ENCODE results near the gene SLC44A4. TPM values are rescaled to one million over a fixed set of nuclear protein-coding genes. Genes with fewer than 3 reads are reported as not detected.
A peak's percentile ranks its signal among the peaks of the same experiment; 100 is the strongest.

Gene SLC44A4
- total RNA-seq, 1 donor from 2014 or later, result 0.32 TPM

DNA sequence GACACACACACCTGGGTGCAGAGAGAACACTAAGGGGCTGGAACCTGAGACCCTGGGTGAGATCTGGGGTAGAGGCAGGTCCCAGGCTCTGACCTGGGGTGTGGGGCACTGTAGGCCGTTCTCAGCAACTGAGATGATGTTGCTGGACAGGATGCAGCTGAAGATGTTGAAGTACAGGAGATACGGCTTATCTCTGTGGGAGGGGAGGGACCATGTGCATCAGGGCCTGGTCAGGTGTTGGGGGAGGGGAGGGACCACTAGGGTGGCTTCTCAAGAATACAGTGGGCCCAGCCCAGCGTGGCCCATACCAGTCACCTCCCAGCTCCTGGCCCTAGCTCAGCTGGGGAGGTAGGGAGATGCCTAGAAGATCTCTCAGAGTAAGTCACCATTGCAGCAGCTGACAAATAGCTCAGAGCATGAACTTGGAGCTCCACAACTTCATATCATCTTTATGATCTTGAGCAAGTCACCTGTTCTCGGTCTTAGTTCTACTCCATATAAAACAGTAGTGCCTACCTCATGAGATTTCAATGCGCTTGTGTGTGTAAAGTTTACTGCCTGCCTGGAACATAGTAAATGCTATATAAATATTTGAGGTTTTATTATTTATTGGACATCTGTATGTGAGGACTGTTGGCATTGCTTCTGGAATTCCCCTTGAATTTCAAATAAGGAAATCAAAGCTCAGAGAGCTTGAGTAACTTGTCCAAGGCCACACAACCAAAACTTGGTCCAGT is 3.8 kb downstream of the SLC44A4 start:
- Histone ChIP-seq H4K20me1 (ENCODE audit: low read depth) (no peaks in the 10 kb centered on the region), H3K27ac (no peak overlapping the region), H3K9me3 (ENCODE audit: low read depth) (no peaks in the 10 kb centered on the region), H3K36me3 (no peaks in the 10 kb centered on the region), H3K4me2 (no peak overlapping the region), H3F3A (ENCODE audit: low read depth) (peaks cover 7% of the 10 kb centered on the region), H3K4me1 (peaks cover 10% of the 10 kb centered on the region), H3K4me3 (no peak overlapping the region), H3K27me3 (no peaks in the 10 kb centered on the region), H3K9ac (no peak overlapping the region), H3K79me2 (ENCODE audit: low read depth) (no peaks in the 10 kb centered on the region), H2AFZ (replicated peaks) (no peak overlapping the region)
- H3K4me3 Mint-ChIP-seq, result no peak overlapping the region
- no peak overlapping the region for H3K27ac Mint-ChIP-seq
- DNase-seq (ENCODE audit: low spot score), result no peak
- peaks cover 6% of the 10 kb centered on the region for H3K36me3 Mint-ChIP-seq
- no peaks in the 10 kb centered on the region for H3K9me3 Mint-ChIP-seq
- H3K27me3 Mint-ChIP-seq (ENCODE audit: insufficient read depth, low read depth), result peaks cover 2% of the 10 kb centered on the region
- TF ChIP-seq, protein P1, sequence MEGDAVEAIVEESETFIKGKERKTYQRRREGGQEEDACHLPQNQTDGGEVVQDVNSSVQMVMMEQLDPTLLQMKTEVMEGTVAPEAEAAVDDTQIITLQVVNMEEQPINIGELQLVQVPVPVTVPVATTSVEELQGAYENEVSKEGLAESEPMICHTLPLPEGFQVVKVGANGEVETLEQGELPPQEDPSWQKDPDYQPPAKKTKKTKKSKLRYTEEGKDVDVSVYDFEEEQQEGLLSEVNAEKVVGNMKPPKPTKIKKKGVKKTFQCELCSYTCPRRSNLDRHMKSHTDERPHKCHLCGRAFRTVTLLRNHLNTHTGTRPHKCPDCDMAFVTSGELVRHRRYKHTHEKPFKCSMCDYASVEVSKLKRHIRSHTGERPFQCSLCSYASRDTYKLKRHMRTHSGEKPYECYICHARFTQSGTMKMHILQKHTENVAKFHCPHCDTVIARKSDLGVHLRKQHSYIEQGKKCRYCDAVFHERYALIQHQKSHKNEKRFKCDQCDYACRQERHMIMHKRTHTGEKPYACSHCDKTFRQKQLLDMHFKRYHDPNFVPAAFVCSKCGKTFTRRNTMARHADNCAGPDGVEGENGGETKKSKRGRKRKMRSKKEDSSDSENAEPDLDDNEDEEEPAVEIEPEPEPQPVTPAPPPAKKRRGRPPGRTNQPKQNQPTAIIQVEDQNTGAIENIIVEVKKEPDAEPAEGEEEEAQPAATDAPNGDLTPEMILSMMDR (IDR thresholded peaks at IDR 0.05), result no peak
- TF ChIP-seq EZH2 (IDR thresholded peaks at IDR 0.05), result no peak
- H3K4me1 Mint-ChIP-seq, result peaks cover 8% of the 10 kb centered on the region

DNA sequence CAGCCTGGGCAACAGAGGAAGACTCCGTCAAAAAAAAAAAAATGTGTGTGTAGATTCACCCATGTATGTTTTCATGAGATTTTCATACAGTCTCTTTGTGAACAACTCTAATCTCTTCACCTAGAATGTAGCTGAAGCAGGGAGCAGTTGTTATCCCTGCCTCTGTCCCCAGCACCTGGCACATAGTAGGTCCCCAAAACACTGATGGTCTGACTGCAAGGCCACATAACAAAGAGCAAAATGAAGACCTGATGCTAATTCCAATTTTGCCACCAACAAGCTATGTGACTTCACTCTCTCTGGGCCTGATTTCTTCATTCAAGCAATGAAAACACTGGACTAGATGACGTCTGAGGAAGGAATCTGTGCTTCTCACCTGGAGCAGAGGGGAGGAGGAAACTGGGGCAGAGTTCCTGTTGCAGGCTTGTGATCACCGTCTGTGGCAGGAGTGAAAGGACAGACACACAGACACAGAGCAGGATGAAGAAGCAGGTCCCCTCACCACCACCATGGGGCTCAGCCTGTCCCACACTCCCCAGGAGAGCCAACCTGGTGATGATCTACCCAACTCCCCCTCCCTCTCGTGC is 4.6 kb downstream of the SLC44A4 start:
- H3K79me2 ChIP-seq (ENCODE audit: low read depth), result no peaks in the 10 kb centered on the region
- no peaks in the 10 kb centered on the region for H3K36me3 ChIP-seq
- no peak overlapping the region for H3K27ac ChIP-seq
- Mint-ChIP-seq H3K9me3 (no peaks in the 10 kb centered on the region), H3K27me3 (ENCODE audit: insufficient read depth, low read depth) (peaks cover 2% of the 10 kb centered on the region), H3K27ac (peak overlapping the region; percentile 74), H3K4me1 (peaks cover 11% of the 10 kb centered on the region), H3K36me3 (no peaks in the 10 kb centered on the region), H3K4me3 (no peak overlapping the region)
- TF ChIP-seq EZH2phosphoT487 (IDR thresholded peaks at IDR 0.05) (no peak), EZH2 (IDR thresholded peaks at IDR 0.05) (no peak)
- TF ChIP-seq, protein P1 (IDR thresholded peaks at IDR 0.05), result no peak
- H3F3A ChIP-seq (ENCODE audit: low read depth), result peaks cover 3% of the 10 kb centered on the region
- no peaks in the 10 kb centered on the region for H3K27me3 ChIP-seq
- no peak for DNase-seq (ENCODE audit: low spot score)
- H3K4me2 ChIP-seq, result no peak overlapping the region
- H3K9ac ChIP-seq, result no peak overlapping the region
- no peaks in the 10 kb centered on the region for H3K9me3 ChIP-seq (ENCODE audit: low read depth)
- H4K20me1 ChIP-seq (ENCODE audit: low read depth), result no peaks in the 10 kb centered on the region
- H3K4me3 ChIP-seq, result no peak overlapping the region
- peaks cover 10% of the 10 kb centered on the region for H3K4me1 ChIP-seq
- H2AFZ ChIP-seq (replicated peaks), result no peak overlapping the region

DNA sequence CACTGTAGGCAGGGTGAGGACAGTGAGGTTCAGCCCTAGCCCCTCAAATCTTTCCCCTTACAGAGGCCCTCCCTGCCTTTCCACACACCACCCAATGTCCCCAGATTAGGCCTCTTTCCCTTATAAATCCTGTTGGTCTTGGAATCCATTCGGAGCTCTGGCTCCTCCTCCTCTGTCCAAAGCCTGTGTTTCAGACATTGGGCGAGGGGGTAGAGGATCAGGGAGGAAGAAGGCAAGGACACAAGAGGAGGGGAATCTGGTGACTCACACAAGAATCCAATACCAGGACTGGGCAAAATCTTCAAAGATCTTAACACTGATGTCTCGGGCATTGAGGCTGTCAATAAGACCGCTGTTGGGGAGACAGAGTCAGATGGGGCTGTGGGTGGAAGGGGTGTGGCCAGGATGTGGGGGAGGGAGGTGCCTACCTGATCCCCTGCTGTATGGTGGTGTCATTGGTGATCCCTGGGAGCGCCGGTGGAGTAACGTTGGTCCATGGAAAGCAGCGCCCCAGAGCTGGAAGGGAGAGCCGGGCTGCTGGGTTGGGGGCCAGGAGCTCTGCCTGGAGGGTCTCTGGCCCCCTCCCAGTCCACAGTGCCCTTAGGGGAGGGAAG is 7.6 kb downstream of the SLC44A4 start:
- Histone ChIP-seq H3K4me3 (no peak overlapping the region), H3K36me3 (no peaks in the 10 kb centered on the region), H3F3A (ENCODE audit: low read depth) (peaks cover 5% of the 10 kb centered on the region), H3K4me2 (peak overlapping the region; percentile 35), H2AFZ (replicated peaks) (peak overlapping the region; percentile 96), H4K20me1 (ENCODE audit: low read depth) (no peaks in the 10 kb centered on the region), H3K4me1 (peaks cover 10% of the 10 kb centered on the region), H3K79me2 (ENCODE audit: low read depth) (no peaks in the 10 kb centered on the region), H3K27me3 (no peaks in the 10 kb centered on the region), H3K9ac (no peak overlapping the region), H3K27ac (no peak overlapping the region), H3K9me3 (ENCODE audit: low read depth) (no peaks in the 10 kb centered on the region)
- Mint-ChIP-seq H3K4me3 (peak overlapping the region; percentile 44), H3K27ac (peak overlapping the region; percentile 85), H3K9me3 (no peaks in the 10 kb centered on the region), H3K4me1 (peaks cover 18% of the 10 kb centered on the region), H3K36me3 (no peaks in the 10 kb centered on the region), H3K27me3 (ENCODE audit: insufficient read depth, low read depth) (peaks cover 7% of the 10 kb centered on the region)
- no peak for DNase-seq (ENCODE audit: low spot score)
- TF ChIP-seq, protein P1 (IDR thresholded peaks at IDR 0.05), result no peak
- TF ChIP-seq EZH2phosphoT487 (IDR thresholded peaks at IDR 0.05), result no peak
- no peak for TF ChIP-seq EZH2 (IDR thresholded peaks at IDR 0.05)
